ENCODE data around the gene ABCA3. TPM values are rescaled to one million over a fixed set of nuclear protein-coding genes. Genes with fewer than 3 reads are reported as not detected.

ABCA3 gene
- total RNA-seq, 1 experiment from 2014 or later = 7.6 TPM

DNA sequence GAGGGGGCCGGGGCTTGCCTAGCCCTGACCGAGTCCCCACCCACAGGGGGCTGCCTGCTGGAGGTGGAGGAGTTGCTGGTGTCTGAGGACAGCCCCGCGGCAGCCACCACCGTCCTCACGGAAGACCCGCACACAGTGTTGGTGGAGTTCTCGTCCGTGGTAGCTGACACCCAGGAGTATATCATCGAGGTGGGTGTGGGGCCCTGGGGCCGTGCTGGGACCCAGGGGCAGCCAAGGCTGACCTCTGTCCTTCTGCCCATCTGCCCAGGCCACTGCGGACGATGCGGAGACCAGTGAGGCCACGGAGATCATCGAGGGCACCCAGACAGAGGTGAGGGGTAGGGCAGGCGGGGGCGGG lies 105.7 kb downstream of the ABCA3 start:
- CTCF ChIA-PET = no interaction called here
- Mint-ChIP-seq H3K4me1 (ENCODE audit: low read depth, unreplicated experiment) (peaks cover 8% of the 10 kb centered on the region), H3K27ac (ENCODE audit: unreplicated experiment) (no peak overlapping the region), H3K4me3 (ENCODE audit: low read depth, unreplicated experiment) (peak overlapping the region; percentile 32), H3K36me3 (ENCODE audit: insufficient read depth, unreplicated experiment) (peaks cover 72% of the 10 kb centered on the region), H3K27me3 (ENCODE audit: unreplicated experiment) (no peaks in the 10 kb centered on the region), H3K9me3 (ENCODE audit: low read depth, unreplicated experiment) (no peaks in the 10 kb centered on the region)
- no peak for TF ChIP-seq CTCF (IDR thresholded peaks at IDR 0.05; ENCODE audit: unreplicated experiment)
- intact Hi-C loops (cut with micrococcal nuclease; ENCODE audit: unreplicated experiment) = no loop called here
- BruUV-seq (replicated peaks) = no TSS peak
- DNase-seq = no peak

DNA sequence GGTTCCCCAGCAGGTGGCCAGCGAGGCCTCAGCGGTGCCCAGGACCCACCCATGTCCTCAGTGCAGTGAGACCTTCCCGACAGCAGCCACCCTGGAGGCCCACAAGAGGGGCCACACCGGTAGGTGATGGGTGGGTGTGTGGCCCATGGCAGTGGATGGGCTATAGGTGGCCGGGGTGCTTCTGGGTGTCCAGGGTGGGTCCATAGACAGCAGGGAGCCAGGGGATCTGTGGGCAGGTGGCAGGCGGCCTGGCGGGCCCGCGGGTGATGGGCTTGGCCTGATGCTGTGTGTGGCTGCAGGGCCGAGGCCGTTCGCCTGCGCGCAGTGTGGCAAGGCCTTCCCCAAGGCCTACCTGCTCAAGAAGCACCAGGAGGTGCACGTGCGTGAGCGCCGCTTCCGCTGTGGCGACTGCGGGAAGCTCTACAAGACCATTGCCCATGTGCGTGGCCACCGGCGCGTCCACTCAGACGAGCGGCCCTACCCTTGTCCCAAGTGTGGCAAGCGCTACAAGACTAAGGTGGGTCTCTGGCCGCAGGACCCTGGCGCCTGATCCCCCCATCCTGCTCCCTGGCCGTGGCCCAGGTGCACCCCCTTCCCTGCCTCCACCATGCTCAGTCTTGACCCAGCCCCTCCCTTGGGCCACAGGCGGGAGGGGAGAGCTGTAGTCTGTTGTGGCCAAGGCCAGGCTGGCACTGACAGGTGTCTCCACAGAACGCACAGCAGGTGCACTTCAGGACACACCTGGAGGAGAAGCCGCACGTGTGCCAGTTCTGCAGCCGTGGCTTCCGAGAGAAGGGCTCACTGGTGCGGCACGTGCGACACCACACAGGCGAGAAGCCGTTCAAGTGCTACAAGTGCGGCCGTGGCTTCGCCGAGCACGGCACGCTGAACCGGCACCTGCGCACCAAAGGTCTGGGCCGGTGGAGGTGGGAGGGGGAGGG lies 106.4 kb downstream of the ABCA3 start:
- H3K4me3 Mint-ChIP-seq (ENCODE audit: low read depth, unreplicated experiment) = no peak overlapping the region
- no peak for TF ChIP-seq CTCF (IDR thresholded peaks at IDR 0.05; ENCODE audit: unreplicated experiment)
- BruUV-seq (replicated peaks) = no TSS peak
- H3K27me3 Mint-ChIP-seq (ENCODE audit: unreplicated experiment) = no peaks in the 10 kb centered on the region
- CTCF ChIA-PET = no interaction called here
- H3K9me3 Mint-ChIP-seq (ENCODE audit: low read depth, unreplicated experiment) = no peaks in the 10 kb centered on the region
- H3K36me3 Mint-ChIP-seq (ENCODE audit: insufficient read depth, unreplicated experiment) = peaks cover 72% of the 10 kb centered on the region
- no peak for DNase-seq
- peak overlapping the region; percentile 61 for H3K27ac Mint-ChIP-seq (ENCODE audit: unreplicated experiment)
- H3K4me1 Mint-ChIP-seq (ENCODE audit: low read depth, unreplicated experiment) = peaks cover 8% of the 10 kb centered on the region
- intact Hi-C loops (cut with micrococcal nuclease; ENCODE audit: unreplicated experiment) = no loop called here

- no peak for TF ChIP-seq CTCF (IDR thresholded peaks at IDR 0.05; ENCODE audit: unreplicated experiment)
- CTCF ChIA-PET = interaction anchor here (0.6 kb wide), 2 partner anchors 15 to 521 kb away, joined by 4 to 5 read pairs; no protein-coding TSS in a partner anchor
- Mint-ChIP-seq H3K27ac (ENCODE audit: unreplicated experiment) (peak overlapping the region; percentile 61), H3K36me3 (ENCODE audit: insufficient read depth, unreplicated experiment) (peaks cover 67% of the 10 kb centered on the region), H3K27me3 (ENCODE audit: unreplicated experiment) (no peaks in the 10 kb centered on the region), H3K4me1 (ENCODE audit: low read depth, unreplicated experiment) (peaks cover 8% of the 10 kb centered on the region), H3K4me3 (ENCODE audit: low read depth, unreplicated experiment) (no peak overlapping the region), H3K9me3 (ENCODE audit: low read depth, unreplicated experiment) (no peaks in the 10 kb centered on the region)
- BruUV-seq (replicated peaks) = no TSS peak
- DNase-seq = no peak
- intact Hi-C loops (cut with micrococcal nuclease; ENCODE audit: unreplicated experiment) = no loop called here
Observed at GRCh38 chr16:2233046-2233775, 107.3 kb downstream of the ABCA3 start.

GRCh38 chr16:2232094-2232990 lies 108.2 kb downstream of the ABCA3 start:
- CTCF ChIA-PET = interaction anchor here (0.6 kb wide), 1 partner anchor 522 kb away, joined by 4 read pairs; no protein-coding TSS in a partner anchor
- no TSS peak for BruUV-seq (replicated peaks)
- intact Hi-C loops (cut with micrococcal nuclease; ENCODE audit: unreplicated experiment) = no loop called here
- Mint-ChIP-seq H3K9me3 (ENCODE audit: low read depth, unreplicated experiment) (no peaks in the 10 kb centered on the region), H3K27me3 (ENCODE audit: unreplicated experiment) (no peaks in the 10 kb centered on the region), H3K4me1 (ENCODE audit: low read depth, unreplicated experiment) (peaks cover 8% of the 10 kb centered on the region), H3K36me3 (ENCODE audit: insufficient read depth, unreplicated experiment) (peaks cover 72% of the 10 kb centered on the region), H3K27ac (ENCODE audit: unreplicated experiment) (no peak overlapping the region), H3K4me3 (ENCODE audit: low read depth, unreplicated experiment) (no peak overlapping the region)
- DNase-seq = no peak
- no peak for TF ChIP-seq CTCF (IDR thresholded peaks at IDR 0.05; ENCODE audit: unreplicated experiment)
